Keratinocyte (primary cell): ENCODE results near the gene TACR3. TPM values are rescaled to one million over a fixed set of nuclear protein-coding genes. Genes with fewer than 3 reads are reported as not detected.
"Not testable (repeated sequence)": the region's sequence is repeated elsewhere in the genome, so short reads cannot be mapped to it uniquely, and the experiment has no call there.

Experiments used
- DNase-seq: peaks from one replicate; pipeline ENCODE4 v3.0.0-alpha.2; 2011; ENCODE audit warnings: low read depth, missing footprints, low spot score
- FAIRE-seq: peaks from 2 replicates; lab custom pipeline; 2011; peaks lifted over from hg19 to GRCh38; lab: Jason Lieb, UNC
- H2AFZ ChIP-seq: 2 replicates; pipeline ENCODE4 v1.6.0; 2012; ENCODE audit warnings: low read length, control low read depth, inconsistent platforms; ENCODE audit not compliant: control insufficient read depth
- H3K27ac ChIP-seq: 2 replicates; pipeline ENCODE4 v1.5.1; 2011; ENCODE audit warnings: low read length; ENCODE audit not compliant: control insufficient read depth, insufficient read depth
- H3K27me3 ChIP-seq: 3 replicates; pipeline ENCODE4 v1.6.0; 2011; ENCODE audit warnings: low read length; ENCODE audit not compliant: control insufficient read depth, insufficient read depth; ENCODE audit errors: extremely low read depth
- H3K36me3 ChIP-seq, 2 experiments: 2 replicates in 1 of 2; 3 replicates in 1 of 2; pipeline ENCODE4 v1.5.1; 2011; ENCODE audit warnings: low read length in 2 of 2, mild to moderate bottlenecking in 1 of 2; ENCODE audit not compliant: control insufficient read depth in 2 of 2, insufficient read depth in 2 of 2; ENCODE audit errors: extremely low read depth in 1 of 2
- H3K4me1 ChIP-seq: 3 replicates; pipeline ENCODE4 v1.5.1; 2011; ENCODE audit warnings: low read length; ENCODE audit not compliant: control insufficient read depth, insufficient read depth; ENCODE audit errors: extremely low read depth
- H3K4me2 ChIP-seq: 3 replicates; pipeline ENCODE4 v1.6.0; 2011; ENCODE audit warnings: low read depth, low read length; ENCODE audit not compliant: control insufficient read depth, insufficient read depth; ENCODE audit errors: extremely low read depth
- H3K4me3 ChIP-seq, 3 experiments: fragments of 200-600 bp in 1 of 3; sonication (generic) in 1 of 3; 2 replicates in 2 of 3; 3 replicates in 1 of 3; pipeline ENCODE4 v1.5.1; 2011 to 2016; ENCODE audit warnings: low read length in 3 of 3, mild to moderate bottlenecking in 3 of 3, control low read depth in 2 of 3, inconsistent platforms in 1 of 3, low read depth in 1 of 3, mixed read lengths in 1 of 3, mixed run types in 1 of 3, moderate library complexity in 1 of 3; ENCODE audit not compliant: control insufficient read depth in 2 of 3, insufficient read depth in 2 of 3; ENCODE audit errors: extremely low read depth in 1 of 3
- H3K79me2 ChIP-seq: 2 replicates; pipeline ENCODE4 v1.6.0; 2012; ENCODE audit warnings: low read length; ENCODE audit not compliant: control insufficient read depth, insufficient read depth
- H3K9ac ChIP-seq: 3 replicates; pipeline ENCODE4 v1.6.0; 2011; ENCODE audit warnings: low read length; ENCODE audit not compliant: control insufficient read depth, insufficient read depth; ENCODE audit errors: extremely low read depth
- H3K9me1 ChIP-seq: 3 replicates; pipeline ENCODE4 v1.6.0; 2011; ENCODE audit warnings: low read length; ENCODE audit not compliant: control insufficient read depth, insufficient read depth; ENCODE audit errors: extremely low read depth
- H3K9me3 ChIP-seq: 2 replicates; pipeline ENCODE4 v1.5.1; 2012; ENCODE audit warnings: low read depth, low read length; ENCODE audit not compliant: control insufficient read depth
- H4K20me1 ChIP-seq: 3 replicates; pipeline ENCODE4 v1.6.0; 2011; ENCODE audit warnings: low read length; ENCODE audit not compliant: control insufficient read depth, insufficient read depth; ENCODE audit errors: extremely low read depth
- EZH2 ChIP-seq: IDR thresholded peaks from one replicate; pipeline ENCODE4 v1.6.1; 2012; ENCODE audit warnings: inconsistent platforms, mild to moderate bottlenecking, low read length, moderate library complexity
- dilution Hi-C: fragments of 300-500 bp; cut with MboI; formaldehyde crosslinking; loops from one replicate; pipeline ENCODE4 v1.7.0; 2020; ENCODE audit warnings: low sequenced_read_pairs; ENCODE audit not compliant: extremely low pct_ligation_motif_present
- polyA plus RNA-seq, 5 experiments: library from polyadenylated mRNA; depleted of rRNA in 3 of 5; stranded (reverse) in 3 of 5; stranded (forward) in 1 of 5; unstranded in 1 of 5; fragments of >200 nt; gene quantifications; 1 replicate in 1 of 5; 2 replicates in 3 of 5; 3 replicates in 1 of 5; pipeline versions ENCODE4 v1.2.1 to v1.2.3, GENCODE V29; 2011 to 2012; ENCODE audit warnings: missing spikeins in 2 of 5, low read depth in 1 of 5, low replicate concordance in 1 of 5
- TF ChIP-seq, protein P1 (sequence below), 3 experiments: IDR thresholded peaks in 1 of 3; conservative IDR thresholded peaks in 1 of 3; optimal IDR thresholded peaks in 1 of 3; 2 replicates in 2 of 3; 3 replicates in 1 of 3; pipeline versions ENCODE3 to v1.5.1; 2011; ENCODE audit warnings: low read length in 3 of 3, mild to moderate bottlenecking in 3 of 3, moderate library complexity in 2 of 3, control low read depth in 1 of 3, inconsistent platforms in 1 of 3; ENCODE audit not compliant: insufficient read depth in 2 of 3; ENCODE audit errors: extremely low read depth in 1 of 3

TACR3 gene
- polyA plus RNA-seq, 1 donor (not counting 4 experiments of a cell fraction or from before 2014, with no cell fraction given), result not detected

GRCh38 chr4:103591841-103592240, 127.9 kb downstream of the TACR3 start:
- Histone ChIP-seq H3K9me3 (no peaks in the 10 kb centered on the region), H3K4me2 (no peak overlapping the region), H3K4me1 (no peaks in the 10 kb centered on the region), H3K36me3 (no peaks in the 10 kb centered on the region), H3K4me3 (no peak overlapping the region), H3K27me3 (no peaks in the 10 kb centered on the region), H4K20me1 (no peaks in the 10 kb centered on the region), H3K9me1 (no peaks in the 10 kb centered on the region), H3K79me2 (no peaks in the 10 kb centered on the region), H2AFZ (no peak overlapping the region), H3K9ac (no peak overlapping the region), H3K27ac (no peak overlapping the region)
- no peak for DNase-seq
- no peak for FAIRE-seq
- dilution Hi-C loops, result no loop called here
- TF ChIP-seq EZH2, result no peak
- TF ChIP-seq, protein P1, sequence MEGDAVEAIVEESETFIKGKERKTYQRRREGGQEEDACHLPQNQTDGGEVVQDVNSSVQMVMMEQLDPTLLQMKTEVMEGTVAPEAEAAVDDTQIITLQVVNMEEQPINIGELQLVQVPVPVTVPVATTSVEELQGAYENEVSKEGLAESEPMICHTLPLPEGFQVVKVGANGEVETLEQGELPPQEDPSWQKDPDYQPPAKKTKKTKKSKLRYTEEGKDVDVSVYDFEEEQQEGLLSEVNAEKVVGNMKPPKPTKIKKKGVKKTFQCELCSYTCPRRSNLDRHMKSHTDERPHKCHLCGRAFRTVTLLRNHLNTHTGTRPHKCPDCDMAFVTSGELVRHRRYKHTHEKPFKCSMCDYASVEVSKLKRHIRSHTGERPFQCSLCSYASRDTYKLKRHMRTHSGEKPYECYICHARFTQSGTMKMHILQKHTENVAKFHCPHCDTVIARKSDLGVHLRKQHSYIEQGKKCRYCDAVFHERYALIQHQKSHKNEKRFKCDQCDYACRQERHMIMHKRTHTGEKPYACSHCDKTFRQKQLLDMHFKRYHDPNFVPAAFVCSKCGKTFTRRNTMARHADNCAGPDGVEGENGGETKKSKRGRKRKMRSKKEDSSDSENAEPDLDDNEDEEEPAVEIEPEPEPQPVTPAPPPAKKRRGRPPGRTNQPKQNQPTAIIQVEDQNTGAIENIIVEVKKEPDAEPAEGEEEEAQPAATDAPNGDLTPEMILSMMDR (optimal IDR thresholded peaks at IDR 0.05 in 1 of 3, IDR thresholded peaks at IDR 0.05 in 1 of 3, conservative IDR thresholded peaks at IDR 0.05 in 1 of 3; ENCODE audit: extremely low read depth in 1 of 3, insufficient read depth in 2 of 3, low read length in 3 of 3), result no peak

DNA sequence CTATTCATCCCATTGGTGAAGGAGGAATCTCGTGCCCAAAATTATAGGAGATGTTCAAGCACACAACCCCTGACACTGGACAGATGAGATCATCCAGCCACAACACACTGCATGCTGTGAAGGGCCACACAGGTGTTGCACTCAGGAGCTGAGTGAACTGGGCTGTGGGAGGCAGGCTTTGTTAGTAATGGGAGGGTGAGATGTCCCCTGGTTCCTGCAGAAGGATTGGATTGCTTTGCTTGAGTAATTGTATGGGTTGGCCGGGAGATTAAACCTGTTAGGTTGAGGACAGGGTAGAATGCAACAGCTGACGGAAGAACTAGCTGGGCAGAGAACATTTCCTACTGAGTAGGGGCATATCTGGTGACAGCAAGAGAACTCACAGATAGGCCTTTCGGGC, 152.2 kb downstream of the TACR3 start:
- Histone ChIP-seq H3K9me1 (no peaks in the 10 kb centered on the region), H3K9me3 (no peaks in the 10 kb centered on the region), H4K20me1 (no peaks in the 10 kb centered on the region), H3K4me1 (no peaks in the 10 kb centered on the region), H3K4me2 (no peak overlapping the region), H3K36me3 (no peaks in the 10 kb centered on the region), H3K27ac (no peak overlapping the region), H2AFZ (no peak overlapping the region), H3K27me3 (no peaks in the 10 kb centered on the region), H3K79me2 (no peaks in the 10 kb centered on the region), H3K9ac (no peak overlapping the region), H3K4me3 (no peak overlapping the region)
- dilution Hi-C loops, result no loop called here
- TF ChIP-seq, protein P1 (optimal IDR thresholded peaks at IDR 0.05 in 1 of 3, IDR thresholded peaks at IDR 0.05 in 1 of 3, conservative IDR thresholded peaks at IDR 0.05 in 1 of 3; ENCODE audit: extremely low read depth in 1 of 3, insufficient read depth in 2 of 3, low read length in 3 of 3), result no peak
- TF ChIP-seq EZH2, result no peak
- FAIRE-seq, result no peak
- DNase-seq, result no peak

DNA sequence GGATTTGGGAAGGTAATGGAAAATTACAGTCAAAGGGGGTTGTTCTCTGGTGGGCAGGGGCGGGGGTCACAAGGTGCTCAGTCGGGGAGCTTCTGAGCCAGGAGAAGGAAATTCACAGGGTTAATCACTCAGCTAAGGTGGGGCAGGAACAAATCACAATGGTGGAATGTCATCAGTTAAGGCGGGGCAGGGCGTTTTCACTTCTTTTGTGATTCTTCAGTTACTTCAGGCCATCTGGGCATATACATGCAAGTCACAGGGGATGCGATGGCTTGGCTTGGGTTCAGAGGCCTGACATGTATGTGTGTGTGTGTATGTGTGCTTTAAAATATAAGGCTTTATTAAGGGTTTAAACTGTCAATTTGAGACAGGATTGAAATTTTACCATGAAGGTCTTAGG, 160.6 kb downstream of the TACR3 start:
- H2AFZ ChIP-seq, H3K36me3 ChIP-seq, H3K27ac ChIP-seq, H3K4me3 ChIP-seq, DNase-seq, H3K4me1 ChIP-seq, H4K20me1 ChIP-seq, H3K27me3 ChIP-seq, dilution Hi-C loops, H3K9me3 ChIP-seq, H3K4me2 ChIP-seq, H3K79me2 ChIP-seq, H3K9ac ChIP-seq, FAIRE-seq, H3K9me1 ChIP-seq: not testable (repeated sequence)
